Activated naive CD4-positive, alpha-beta T cell treated with anti-CD3 and anti-CD28 coated beads for 36 hours (primary cell): ENCODE measurements around the gene ZFR. TPM values are rescaled to one million over a fixed set of nuclear protein-coding genes. Genes with fewer than 3 reads are reported as not detected.

ENCODE experiments used
- CTCF ChIA-PET: fragments of 350-600 bp; sonication (Branson Sonifier 250); formaldehyde crosslinking; loops from one replicate; lab custom pipeline; 2021; ENCODE audit warnings: antibody characterized with exemption; lab: Charles Lee
- DNase-seq: peaks from one replicate; pipeline ENCODE4 v3.0.0-alpha.2; 2020
- H3K27ac Mint-ChIP-seq: one replicate; pipeline ENCODE4 v1.8.0; 2021; ENCODE audit warnings: mild to moderate bottlenecking, mixed read lengths
- H3K27me3 Mint-ChIP-seq: one replicate; pipeline ENCODE4 v1.8.0; 2021; ENCODE audit warnings: low read depth, mixed read lengths
- H3K36me3 Mint-ChIP-seq: one replicate; pipeline ENCODE4 v1.8.0; 2021; ENCODE audit warnings: low read depth, mixed read lengths
- H3K4me1 Mint-ChIP-seq: one replicate; pipeline ENCODE4 v1.8.0; 2021; ENCODE audit warnings: low read depth, mixed read lengths
- H3K4me3 Mint-ChIP-seq: one replicate; pipeline ENCODE4 v1.8.0; 2021; ENCODE audit warnings: mild to moderate bottlenecking, moderate library complexity, mixed read lengths
- H3K9me3 Mint-ChIP-seq: one replicate; pipeline ENCODE4 v1.8.0; 2021; ENCODE audit warnings: mixed read lengths
- intact Hi-C: fragments of 100-400 bp; cut with micrococcal nuclease; formaldehyde crosslinking; loops from one replicate; pipeline ENCODE4 v1.15.1; 2023
- total RNA-seq, 2 experiments: library from RNA; stranded (reverse); gene quantifications; one replicate each; pipeline ENCODE4 v1.2.3, GENCODE V29; 2021

Gene ZFR
- total RNA-seq, 2 experiments from 2014 or later, result 50.9 to 52.1 TPM

DNA sequence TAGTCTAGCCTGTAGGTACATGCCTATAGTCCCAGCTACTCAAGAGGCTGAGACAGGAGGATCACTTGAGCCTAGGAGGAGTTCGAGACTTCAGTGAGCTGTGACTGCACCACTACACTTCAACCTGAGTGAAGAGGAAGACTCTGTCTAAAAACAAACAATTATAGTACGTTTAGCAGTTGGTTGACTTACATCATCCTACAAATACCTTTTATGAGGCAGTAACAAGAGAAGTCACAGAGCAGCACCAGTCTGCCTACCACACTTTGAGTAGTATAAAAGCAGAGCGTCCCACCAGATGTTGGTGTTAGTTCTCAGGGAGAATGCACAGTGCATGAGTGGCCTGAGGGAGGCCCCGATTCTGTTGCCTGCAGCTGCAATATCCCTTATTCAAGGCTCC lies 16.1 kb downstream of the ZFR start:
- intact Hi-C loops, result no loop called here
- peaks cover 11% of the 10 kb centered on the region for H3K9me3 Mint-ChIP-seq

DNA sequence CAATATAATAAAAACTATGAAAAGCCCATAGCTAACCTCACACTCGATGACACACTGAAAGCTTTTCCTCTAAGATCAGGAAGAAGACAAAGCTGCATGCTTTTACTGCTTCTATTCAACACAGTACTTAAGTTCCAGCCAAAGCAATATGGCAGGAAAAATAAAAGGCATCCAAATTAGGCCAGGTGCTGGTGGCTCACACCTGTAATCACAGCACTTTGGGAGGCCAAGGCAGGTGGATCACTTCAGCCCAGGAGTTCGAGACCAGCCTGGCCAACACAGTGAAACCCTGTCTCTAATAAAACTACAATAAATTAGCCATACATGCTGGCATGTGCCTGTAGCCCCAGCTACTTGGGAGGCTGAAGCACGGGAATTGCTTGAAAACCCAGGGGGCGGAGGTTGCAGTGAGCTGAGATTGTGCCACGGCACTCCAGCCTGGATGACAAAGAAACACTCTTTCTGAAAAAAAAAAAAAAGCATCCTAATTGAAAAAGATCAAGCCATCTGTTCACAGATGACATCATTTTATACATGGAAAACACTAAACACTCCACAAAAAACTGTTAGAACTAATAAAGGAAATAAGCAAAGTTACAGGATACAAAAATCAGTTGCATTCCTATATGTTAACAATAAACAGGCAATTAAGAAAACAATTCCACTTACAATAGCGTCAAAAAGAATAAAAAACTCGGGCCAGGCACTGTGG lies 17.9 kb downstream of the ZFR start:
- CTCF ChIA-PET, result interaction anchor here (0.6 to 1.3 kb wide), 4 partner anchors 9 to 195 kb away, joined by 3 to 5 read pairs (median 4); no protein-coding TSS in a partner anchor
- intact Hi-C loops, result no loop called here
- Mint-ChIP-seq H3K4me3 (no peak overlapping the region), H3K9me3 (peaks cover 11% of the 10 kb centered on the region), H3K4me1 (peaks cover 56% of the 10 kb centered on the region), H3K27ac (no peak overlapping the region), H3K27me3 (no peaks in the 10 kb centered on the region), H3K36me3 (peaks cover 40% of the 10 kb centered on the region)
- no peak for DNase-seq

More for the DNA sequence above, 16.1 kb downstream of the ZFR start:
- no peak for DNase-seq
- no peak overlapping the region for H3K27ac Mint-ChIP-seq
- CTCF ChIA-PET, result interaction anchor here (0.7 to 1.1 kb wide), 2 partner anchors 11 kb away, joined by 3 read pairs; no protein-coding TSS in a partner anchor
- H3K36me3 Mint-ChIP-seq, result peaks cover 50% of the 10 kb centered on the region
- peaks cover 61% of the 10 kb centered on the region for H3K4me1 Mint-ChIP-seq
- no peaks in the 10 kb centered on the region for H3K27me3 Mint-ChIP-seq
- H3K4me3 Mint-ChIP-seq, result no peak overlapping the region

DNA sequence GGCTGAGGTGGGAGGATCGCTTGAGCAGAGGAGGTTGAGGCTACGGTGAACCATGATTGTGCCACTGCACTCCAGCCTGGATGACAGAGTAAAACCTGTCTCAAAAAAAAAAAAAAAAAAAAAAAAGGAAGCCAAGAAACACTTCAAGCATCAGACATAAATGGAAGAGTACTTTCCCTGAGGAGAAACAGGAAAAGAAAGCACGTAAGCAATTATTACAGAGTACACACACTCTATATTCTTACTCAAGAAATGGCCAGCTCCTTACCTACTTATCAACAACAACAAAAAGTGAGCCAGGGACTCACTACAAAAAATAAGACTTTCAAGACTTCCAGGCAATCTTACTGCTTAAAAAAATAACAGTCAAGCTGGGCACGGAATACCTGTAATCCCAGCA lies 21.8 kb downstream of the ZFR start:
- H3K4me3 Mint-ChIP-seq, result no peak overlapping the region
- H3K27ac Mint-ChIP-seq, result no peak overlapping the region
- no peaks in the 10 kb centered on the region for H3K27me3 Mint-ChIP-seq
- intact Hi-C loops, result no loop called here
- peaks cover 11% of the 10 kb centered on the region for H3K9me3 Mint-ChIP-seq
- no peak for DNase-seq
- H3K4me1 Mint-ChIP-seq, result peaks cover 35% of the 10 kb centered on the region
- CTCF ChIA-PET, result interaction anchor here (1.2 kb wide), 1 partner anchor 167 kb away, joined by 3 read pairs; no protein-coding TSS in a partner anchor
- peaks cover 24% of the 10 kb centered on the region for H3K36me3 Mint-ChIP-seq

DNA sequence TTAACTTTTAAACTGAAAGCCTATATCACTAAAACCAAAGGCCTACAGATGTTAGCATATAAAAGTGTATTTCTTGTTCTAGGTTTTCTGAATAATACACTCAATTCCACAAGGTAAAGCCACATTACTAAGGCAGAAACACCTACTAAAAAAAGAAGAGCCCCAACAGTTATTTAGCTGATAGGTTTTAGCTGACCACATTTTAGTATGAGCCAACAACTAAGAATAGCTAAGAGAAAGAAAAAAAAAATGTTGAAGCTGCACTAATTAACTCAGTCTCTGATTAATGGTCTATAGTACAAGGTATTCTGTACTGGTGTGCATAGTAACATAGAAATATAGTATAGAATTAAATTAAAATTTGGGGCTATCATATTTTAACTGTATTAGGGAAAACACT lies 23.5 kb downstream of the ZFR start:
- Mint-ChIP-seq H3K4me3 (no peak overlapping the region), H3K36me3 (peaks cover 15% of the 10 kb centered on the region), H3K27me3 (no peaks in the 10 kb centered on the region), H3K27ac (no peak overlapping the region), H3K9me3 (peaks cover under 1% of the 10 kb centered on the region), H3K4me1 (peaks cover 30% of the 10 kb centered on the region)
- no peak for DNase-seq
- CTCF ChIA-PET, result interaction anchor here (1.2 kb wide), 1 partner anchor 67 kb away, joined by 4 read pairs; no protein-coding TSS in a partner anchor
- intact Hi-C loops, result no loop called here

DNA sequence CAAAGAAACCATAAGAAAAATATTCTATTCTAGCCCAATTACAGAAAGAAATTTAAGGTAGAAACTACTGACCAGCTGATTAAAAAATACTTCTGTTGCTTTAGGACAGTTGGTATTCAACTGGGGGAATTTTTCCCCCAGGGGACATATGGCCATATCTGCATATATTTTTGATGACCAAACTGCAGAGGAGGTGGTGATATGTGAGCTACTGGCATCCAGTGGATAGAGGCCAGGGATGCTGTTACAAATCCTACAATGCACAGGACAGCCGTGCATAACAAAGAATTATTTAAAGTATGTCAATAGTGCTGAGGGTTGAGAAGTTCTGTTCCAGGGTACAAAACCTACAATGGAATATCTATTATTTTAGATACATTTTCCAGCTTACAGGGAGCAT lies 24.0 kb downstream of the ZFR start:
- no peaks in the 10 kb centered on the region for H3K27me3 Mint-ChIP-seq
- CTCF ChIA-PET, result interaction anchor here (0.8 to 1.2 kb wide), 2 partner anchors 68 to 97 kb away, joined by 4 read pairs; no protein-coding TSS in a partner anchor
- no peaks in the 10 kb centered on the region for H3K9me3 Mint-ChIP-seq
- no peak overlapping the region for H3K27ac Mint-ChIP-seq
- H3K36me3 Mint-ChIP-seq, result peaks cover 17% of the 10 kb centered on the region
- no peak overlapping the region for H3K4me3 Mint-ChIP-seq
- intact Hi-C loops, result no loop called here
- no peak for DNase-seq
- peaks cover 29% of the 10 kb centered on the region for H3K4me1 Mint-ChIP-seq

DNA sequence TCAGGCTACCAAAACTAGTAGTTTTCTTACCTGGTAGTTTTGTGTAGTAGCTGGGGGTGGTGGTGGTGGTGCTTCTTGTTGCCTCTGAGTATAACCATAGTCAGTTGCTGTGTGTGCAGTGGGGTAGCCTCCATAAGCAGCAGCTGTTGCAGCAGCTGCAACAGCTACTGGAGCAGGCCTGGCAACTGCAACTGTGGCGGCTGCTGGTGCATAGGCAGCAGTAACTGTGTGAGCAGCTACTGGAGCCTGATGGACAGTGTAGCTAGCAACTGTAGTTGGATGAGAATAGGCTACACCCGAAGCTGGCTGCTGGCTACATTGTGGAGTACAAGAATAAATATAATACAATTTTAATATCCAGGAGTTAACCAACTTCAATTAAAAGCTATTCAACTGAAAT lies 24.7 kb downstream of the ZFR start:
- H3K9me3 Mint-ChIP-seq, result no peaks in the 10 kb centered on the region
- intact Hi-C loops, result no loop called here
- no peak overlapping the region for H3K4me3 Mint-ChIP-seq
- CTCF ChIA-PET, result interaction anchor here (0.7 to 1.2 kb wide), 5 partner anchors 68 to 187 kb away, joined by 4 to 7 read pairs (median 4); no protein-coding TSS in a partner anchor
- H3K4me1 Mint-ChIP-seq, result peaks cover 24% of the 10 kb centered on the region
- DNase-seq, result no peak
- no peak overlapping the region for H3K27ac Mint-ChIP-seq
- peaks cover 19% of the 10 kb centered on the region for H3K36me3 Mint-ChIP-seq
- H3K27me3 Mint-ChIP-seq, result no peaks in the 10 kb centered on the region

DNA sequence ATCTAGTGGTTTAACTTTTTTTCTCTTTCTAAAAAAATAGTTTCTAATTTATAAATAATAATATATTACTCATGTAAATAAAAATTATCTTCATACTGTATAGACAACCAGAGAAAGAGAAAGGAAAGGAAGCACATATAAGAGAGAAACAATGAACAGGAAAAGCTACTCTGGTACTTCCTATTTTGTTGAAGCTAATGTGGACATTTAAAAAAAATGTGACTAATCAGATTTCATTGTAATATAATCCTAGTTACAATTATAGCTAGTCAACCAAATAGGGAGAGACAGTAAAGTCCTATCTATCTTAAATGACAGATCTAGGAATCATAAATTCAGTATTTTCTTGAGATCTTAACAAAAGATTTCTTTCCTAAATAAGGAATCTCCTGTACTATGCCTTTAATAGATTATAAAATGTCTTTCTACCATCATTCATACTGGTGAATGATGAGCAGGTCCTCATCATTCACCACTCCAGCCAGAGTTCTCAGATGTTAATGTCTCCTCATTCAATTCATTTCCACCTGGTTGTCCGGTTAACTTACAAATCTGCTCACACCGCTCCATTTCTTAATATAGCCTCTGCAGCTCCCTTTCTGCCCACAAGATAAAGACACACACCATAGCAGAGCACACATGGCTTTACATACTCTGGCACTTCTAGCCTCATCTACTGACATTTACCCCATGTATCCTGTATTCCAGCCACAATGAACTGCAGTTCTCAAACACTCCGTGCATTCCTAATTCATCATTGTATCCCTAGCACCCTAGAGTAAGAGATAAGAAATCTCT lies 30.9 kb downstream of the ZFR start:
- Mint-ChIP-seq H3K27ac (no peak overlapping the region), H3K9me3 (no peaks in the 10 kb centered on the region), H3K36me3 (peaks cover 35% of the 10 kb centered on the region)

DNA sequence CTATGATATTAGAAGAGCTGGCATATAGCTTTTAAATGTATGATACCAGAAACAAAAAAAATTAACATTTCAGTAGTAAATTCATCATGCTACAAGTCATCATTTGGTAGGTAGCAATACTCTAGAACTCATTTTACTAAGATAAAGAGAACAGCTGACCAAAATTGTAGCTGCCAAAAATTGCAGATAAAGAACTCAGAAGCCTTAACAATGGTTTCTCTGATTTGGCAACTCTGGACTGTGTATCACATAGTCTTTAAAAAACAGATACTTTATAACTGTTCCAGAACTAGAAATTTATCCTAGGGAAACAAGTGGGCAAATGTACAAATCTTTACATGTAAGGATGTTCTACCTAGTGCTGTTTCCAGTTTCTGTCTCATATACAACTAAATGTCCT lies 33.9 kb downstream of the ZFR start:
- CTCF ChIA-PET, result interaction anchor here (0.6 kb wide), 1 partner anchor 179 kb away, joined by 3 read pairs; no protein-coding TSS in a partner anchor
- H3K4me3 Mint-ChIP-seq, result no peak overlapping the region
- no peak for DNase-seq
- peaks cover 24% of the 10 kb centered on the region for H3K36me3 Mint-ChIP-seq
- H3K9me3 Mint-ChIP-seq, result no peaks in the 10 kb centered on the region
- H3K27me3 Mint-ChIP-seq, result no peaks in the 10 kb centered on the region
- no peak overlapping the region for H3K27ac Mint-ChIP-seq
- intact Hi-C loops, result no loop called here
- peaks cover 2% of the 10 kb centered on the region for H3K4me1 Mint-ChIP-seq

More for the DNA sequence above, 30.9 kb downstream of the ZFR start:
- Mint-ChIP-seq H3K4me1 (peaks cover 2% of the 10 kb centered on the region), H3K27me3 (no peaks in the 10 kb centered on the region), H3K4me3 (no peak overlapping the region)
- DNase-seq, result no peak
- intact Hi-C loops, result no loop called here
- CTCF ChIA-PET, result interaction anchor here (1.2 kb wide), 1 partner anchor 13 kb away, joined by 4 read pairs; no protein-coding TSS in a partner anchor

DNA sequence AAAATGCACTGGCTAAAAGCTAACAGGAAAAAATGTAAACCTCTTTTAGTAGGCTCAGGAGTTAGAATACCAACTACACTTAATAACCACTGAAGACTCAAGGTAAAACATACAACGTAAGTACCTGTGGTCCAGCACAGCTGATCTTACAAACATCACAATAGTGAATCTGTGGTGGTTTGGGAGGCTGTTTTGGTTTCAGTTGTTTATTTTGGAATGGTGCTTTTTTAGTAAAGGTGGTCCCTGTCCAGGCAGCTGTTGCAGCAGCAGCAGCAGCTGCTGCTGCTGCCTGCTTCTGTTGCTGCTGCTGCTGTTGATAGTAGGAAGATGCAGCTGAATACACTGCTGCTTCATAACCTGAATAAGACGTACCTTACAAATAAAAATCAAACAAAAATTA lies 37.9 kb downstream of the ZFR start:
- CTCF ChIA-PET, result interaction anchor here (0.8 kb wide), 1 partner anchor 174 kb away, joined by 3 read pairs; no protein-coding TSS in a partner anchor
- Mint-ChIP-seq H3K4me3 (no peak overlapping the region), H3K27ac (no peak overlapping the region), H3K4me1 (no peaks in the 10 kb centered on the region), H3K9me3 (no peaks in the 10 kb centered on the region), H3K36me3 (peaks cover 25% of the 10 kb centered on the region), H3K27me3 (no peaks in the 10 kb centered on the region)
- intact Hi-C loops, result no loop called here
- DNase-seq, result no peak

DNA sequence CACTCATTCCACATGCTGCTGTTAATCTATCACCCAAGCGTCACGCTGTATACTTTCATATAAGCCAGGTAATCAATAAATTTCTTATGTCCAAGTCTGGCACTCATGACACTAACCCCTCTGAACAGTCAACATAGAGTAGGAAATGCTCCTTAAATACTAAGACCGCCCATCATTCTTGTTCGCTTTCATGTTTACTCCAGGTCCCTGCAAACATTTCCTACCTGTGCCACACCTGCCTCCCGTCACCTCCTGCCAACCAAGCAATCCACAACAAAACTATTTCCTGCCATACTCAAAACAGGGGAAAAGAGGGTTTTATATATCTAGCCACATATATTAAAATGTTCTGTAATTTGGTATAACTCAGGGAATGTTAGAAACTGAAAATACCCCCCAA lies 39.0 kb downstream of the ZFR start:
- no peaks in the 10 kb centered on the region for H3K27me3 Mint-ChIP-seq
- no peak for DNase-seq
- H3K9me3 Mint-ChIP-seq, result no peaks in the 10 kb centered on the region
- no peak overlapping the region for H3K4me3 Mint-ChIP-seq
- no peak overlapping the region for H3K27ac Mint-ChIP-seq
- intact Hi-C loops, result no loop called here
- no peaks in the 10 kb centered on the region for H3K4me1 Mint-ChIP-seq
- peaks cover 28% of the 10 kb centered on the region for H3K36me3 Mint-ChIP-seq
- CTCF ChIA-PET, result interaction anchor here (0.6 to 0.7 kb wide), 2 partner anchors 173 to 185 kb away, joined by 3 read pairs; no protein-coding TSS in a partner anchor

DNA sequence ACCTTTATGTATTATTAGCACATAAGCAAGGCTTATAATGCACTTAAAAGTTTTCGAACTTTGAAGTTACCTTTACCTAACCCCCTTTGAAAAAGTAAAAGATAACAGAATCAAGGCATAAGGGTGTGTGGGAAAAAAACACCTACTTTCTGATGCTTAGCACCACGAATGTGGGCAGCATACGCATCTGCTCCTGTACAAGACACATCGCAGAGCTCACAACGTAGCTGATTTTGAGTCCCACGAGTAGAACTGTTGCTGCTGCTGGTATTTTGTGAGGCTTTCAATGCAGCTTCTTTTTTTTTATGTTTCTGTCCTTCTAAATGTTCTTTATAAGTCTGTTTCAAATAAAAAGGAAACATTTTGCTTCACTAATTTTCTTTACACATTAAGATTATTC lies 40.8 kb downstream of the ZFR start:
- Mint-ChIP-seq H3K36me3 (peaks cover 30% of the 10 kb centered on the region), H3K4me1 (no peaks in the 10 kb centered on the region), H3K4me3 (no peak overlapping the region), H3K9me3 (no peaks in the 10 kb centered on the region), H3K27me3 (no peaks in the 10 kb centered on the region), H3K27ac (no peak overlapping the region)
- no peak for DNase-seq
- CTCF ChIA-PET, result no interaction called here
- intact Hi-C loops, result no loop called here

DNA sequence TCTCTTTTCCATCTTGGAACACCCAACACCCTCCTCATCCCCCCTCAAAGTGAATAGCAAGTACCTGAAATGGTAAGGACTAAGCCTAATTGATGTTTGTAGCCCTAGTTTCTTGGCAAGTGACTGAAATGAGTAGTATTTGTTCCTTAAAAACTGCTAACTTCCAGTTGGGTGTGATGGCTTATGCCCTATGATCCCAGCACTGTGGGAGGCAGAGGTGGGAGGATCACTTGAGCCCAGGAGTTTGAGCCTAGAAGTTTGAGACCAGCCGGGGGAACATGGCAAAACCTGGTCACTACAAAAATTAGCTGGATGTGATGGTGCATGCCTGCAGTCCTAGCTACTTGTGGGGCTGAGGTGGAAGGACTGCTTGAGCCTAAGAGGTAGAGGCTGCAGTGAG lies 44.1 kb downstream of the ZFR start:
- Mint-ChIP-seq H3K27me3 (no peaks in the 10 kb centered on the region), H3K36me3 (peaks cover 36% of the 10 kb centered on the region), H3K4me1 (no peaks in the 10 kb centered on the region), H3K27ac (no peak overlapping the region), H3K9me3 (no peaks in the 10 kb centered on the region), H3K4me3 (no peak overlapping the region)
- CTCF ChIA-PET, result interaction anchor here (1.6 to 1.7 kb wide), 2 partner anchors 14 to 168 kb away, joined by 3 to 4 read pairs; no protein-coding TSS in a partner anchor
- intact Hi-C loops, result no loop called here
- no peak for DNase-seq
